Hepatocyte (in vitro differentiated cells): ENCODE data around the gene TLR3. TPM values are rescaled to one million over a fixed set of nuclear protein-coding genes. Genes with fewer than 3 reads are reported as not detected.
A peak's percentile ranks its signal among the peaks of the same experiment; 100 is the strongest.

Experiments used
- DNase-seq: peaks from one replicate; pipeline ENCODE4 v3.0.0-alpha.2; 2016; ENCODE audit warnings: low spot score
- H2AFZ ChIP-seq: fragments of 200-600 bp; sonication (generic); 2 replicates; pipeline ENCODE4 v1.6.0; 2016; ENCODE audit warnings: antibody characterized with exemption, mild to moderate bottlenecking
- H3K27ac ChIP-seq: fragments of 200-600 bp; sonication (generic); 2 replicates; pipeline ENCODE4 v1.5.1; 2016; ENCODE audit warnings: mild to moderate bottlenecking
- H3K27me3 ChIP-seq: fragments of 200-600 bp; sonication (generic); 2 replicates; pipeline ENCODE4 v1.6.1; 2016
- H3K36me3 ChIP-seq: fragments of 200-600 bp; sonication (generic); replicated peaks from 2 replicates; pipeline ENCODE4 v1.5.1; 2016; ENCODE audit warnings: low read depth; ENCODE audit not compliant: insufficient read depth
- H3K4me1 ChIP-seq: fragments of 200-600 bp; sonication (generic); 2 replicates; pipeline ENCODE4 v1.5.1; 2016; ENCODE audit warnings: mild to moderate bottlenecking, moderate library complexity; ENCODE audit not compliant: insufficient read depth
- H3K4me2 ChIP-seq: fragments of 200-600 bp; sonication (generic); 2 replicates; pipeline ENCODE4 v1.6.0; 2016
- H3K4me3 ChIP-seq: fragments of 200-600 bp; sonication (generic); 2 replicates; pipeline ENCODE4 v1.5.1; 2016; ENCODE audit warnings: mild to moderate bottlenecking
- H3K79me2 ChIP-seq: fragments of 200-600 bp; sonication (generic); 2 replicates; pipeline ENCODE4 v1.6.0; 2017; ENCODE audit warnings: mild to moderate bottlenecking
- H3K9me2 ChIP-seq: fragments of 200-600 bp; sonication (generic); replicated peaks from 2 replicates; pipeline ENCODE4 v1.6.0; 2017; ENCODE audit warnings: mild to moderate bottlenecking; ENCODE audit not compliant: insufficient read depth
- H3K9me3 ChIP-seq: fragments of 200-600 bp; sonication (generic); 2 replicates; pipeline ENCODE4 v1.5.1; 2016; ENCODE audit warnings: low read depth, mild to moderate bottlenecking
- H4K20me1 ChIP-seq: fragments of 200-600 bp; sonication (generic); 2 replicates; pipeline ENCODE4 v1.6.0; 2016; ENCODE audit warnings: mild to moderate bottlenecking; ENCODE audit not compliant: insufficient read depth, poor library complexity, severe bottlenecking
- CTCF ChIP-seq: fragments of 200-600 bp; sonication (generic); IDR thresholded peaks from 2 replicates; pipeline ENCODE4 v1.5.1; 2016; ENCODE audit warnings: antibody characterized with exemption, mild to moderate bottlenecking; ENCODE audit not compliant: poor library complexity
- EZH2 ChIP-seq: fragments of 200-600 bp; sonication (generic); IDR thresholded peaks from 2 replicates; pipeline ENCODE4 v1.6.1; 2016; ENCODE audit warnings: antibody characterized with exemption, mild to moderate bottlenecking, borderline replicate concordance
- EZH2phosphoT487 ChIP-seq: fragments of 200-600 bp; sonication (generic); IDR thresholded peaks from one replicate; pipeline ENCODE4 v1.6.1; 2018; ENCODE audit warnings: antibody characterized with exemption, mild to moderate bottlenecking, low read depth, moderate library complexity; ENCODE audit not compliant: unreplicated experiment, severe bottlenecking
- WGBS: methylation state at CpG from one replicate; pipeline ENCODE4 v1.1.6; 2016; ENCODE audit warnings: low lambda C conversion rate; ENCODE audit errors: missing lambda C conversion rate; 5-methylcytosine and 5-hydroxymethylcytosine counted together
- polyA plus RNA-seq: library from polyadenylated mRNA; unstranded; fragments of >200 nt; fragmentation: Nextera tagmentation; extraction: Ambion mirVana; gene quantifications from 2 replicates; pipeline ENCODE4 v1.2.1, GENCODE V29; 2016
- total RNA-seq: library from RNA; depleted of rRNA; stranded (reverse); fragments of >200 nt; gene quantifications from 2 replicates; pipeline ENCODE4 v1.2.3, GENCODE V29; 2014

The TLR3 gene
- total and polyA plus RNA-seq, 2 experiments from 2014 or later = 1.6 to 7.3 TPM

GRCh38 chr4:186067757-186068385 is 1.1 kb upstream of the TLR3 start:
- H2AFZ ChIP-seq = peak overlapping the region; percentile 82
- no peaks in the 10 kb centered on the region for H3K36me3 ChIP-seq
- 68% methylated on average over 9 of the region's 9 CpGs for WGBS
- no peak for TF ChIP-seq EZH2
- no peak for TF ChIP-seq EZH2phosphoT487
- TF ChIP-seq CTCF = peak; percentile 50
- no peak overlapping the region for H3K27ac ChIP-seq
- H3K4me3 ChIP-seq = no peak overlapping the region
- no peaks in the 10 kb centered on the region for H3K9me3 ChIP-seq
- H4K20me1 ChIP-seq = no peaks in the 10 kb centered on the region
- H3K4me2 ChIP-seq = peak overlapping the region; percentile 73
- H3K79me2 ChIP-seq = no peaks in the 10 kb centered on the region
- no peaks in the 10 kb centered on the region for H3K27me3 ChIP-seq
- DNase-seq = peak; percentile 68
- H3K4me1 ChIP-seq = peaks cover 4% of the 10 kb centered on the region
- H3K9me2 ChIP-seq = no peaks in the 10 kb centered on the region

- Histone ChIP-seq H3K27me3 (no peaks in the 10 kb centered on the region), H3K79me2 (no peaks in the 10 kb centered on the region), H3K9me3 (no peaks in the 10 kb centered on the region), H2AFZ (no peak overlapping the region), H3K27ac (peak overlapping the region; percentile 40), H4K20me1 (no peaks in the 10 kb centered on the region), H3K4me2 (peak overlapping the region; percentile 73), H3K4me3 (no peak overlapping the region), H3K9me2 (no peaks in the 10 kb centered on the region), H3K36me3 (no peaks in the 10 kb centered on the region), H3K4me1 (peaks cover 4% of the 10 kb centered on the region)
- TF ChIP-seq EZH2 = no peak
- TF ChIP-seq CTCF = no peak
- no peak for TF ChIP-seq EZH2phosphoT487
- 82% methylated on average over 4 of the region's 4 CpGs for WGBS
- no peak for DNase-seq
These were observed 773 bp downstream of the TLR3 start for GRCh38 chr4:186069729-186070128.

- Histone ChIP-seq H3K4me3 (no peak overlapping the region), H3K9me2 (no peaks in the 10 kb centered on the region), H3K79me2 (no peaks in the 10 kb centered on the region), H3K4me1 (peaks cover 4% of the 10 kb centered on the region), H3K9me3 (no peaks in the 10 kb centered on the region), H3K27me3 (no peaks in the 10 kb centered on the region), H4K20me1 (no peaks in the 10 kb centered on the region), H3K36me3 (no peaks in the 10 kb centered on the region), H3K27ac (no peak overlapping the region), H2AFZ (no peak overlapping the region), H3K4me2 (no peak overlapping the region)
- DNase-seq = no peak
- no peak for TF ChIP-seq EZH2
- TF ChIP-seq CTCF = no peak
- no peak for TF ChIP-seq EZH2phosphoT487
- WGBS = 92% methylated on average over 10 of the region's 10 CpGs
These were observed 3.6 kb downstream of the TLR3 start for GRCh38 chr4:186072516-186072915.
